HUDEP-2 (cell line): Measurements from ENCODE around the gene GYPC.
A peak's percentile ranks its signal among the peaks of the same experiment; 100 is the strongest.

Source experiments
- DNase-seq, 76 experiments: peaks; one replicate each; lab custom pipeline; 2025; ENCODE audit not compliant: unreplicated experiment in 76 of 76; lab: John Stamatoyannopoulos, UW

The GYPC gene

DNA sequence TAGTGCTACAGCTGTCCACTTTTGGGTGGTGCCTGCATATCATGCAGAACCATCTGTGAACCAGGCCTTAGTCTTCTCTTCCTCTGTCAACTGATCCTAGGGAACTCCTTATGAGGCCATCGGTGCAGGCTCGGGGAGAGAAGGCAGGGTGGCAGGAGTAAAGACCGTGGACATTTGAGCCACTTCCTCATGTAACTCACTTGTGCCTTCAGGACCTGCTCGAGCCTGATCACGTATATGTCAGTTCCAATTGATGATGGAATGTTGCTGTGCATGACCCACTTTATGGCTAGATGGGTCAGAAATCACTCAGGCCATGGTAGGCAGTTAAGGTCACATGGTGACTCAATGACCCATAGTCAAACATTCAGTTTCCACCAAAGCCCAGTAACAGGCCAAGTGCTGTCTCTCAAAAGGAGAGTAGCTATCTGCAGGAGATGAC lies 7.6 kb upstream of the GYPC start:
- peak in 16 of 76 experiments; percentile 5 to 57 (median 32) for DNase-seq

DNA sequence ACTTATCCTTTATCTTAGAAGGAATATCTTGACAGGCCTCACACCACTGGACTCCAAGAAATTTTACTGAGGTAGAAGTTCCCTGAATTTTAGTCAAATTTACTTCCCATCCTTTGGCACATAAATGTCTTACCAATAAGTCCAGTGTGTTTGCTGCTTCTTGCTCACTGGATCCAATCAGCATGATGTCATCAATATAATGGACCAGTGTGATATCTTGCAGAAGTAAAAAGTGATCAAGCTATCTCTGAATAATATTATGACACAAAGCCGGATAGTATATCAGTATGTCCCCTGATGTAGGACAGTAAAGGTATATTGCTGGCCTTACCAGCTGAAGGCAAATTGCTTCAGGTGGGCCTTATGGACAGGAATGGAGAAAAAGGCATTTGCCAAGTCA lies 6.9 kb upstream of the GYPC start:
- no peak for DNase-seq

GRCh38 chr2:126650994-126651393 lies 5.0 kb upstream of the GYPC start:
- DNase-seq: peak in 70 of 76 experiments; percentile 13 to 88 (median 64)

GRCh38 chr2:126652323-126652891 lies 3.6 kb upstream of the GYPC start:
- no peak for DNase-seq

DNA sequence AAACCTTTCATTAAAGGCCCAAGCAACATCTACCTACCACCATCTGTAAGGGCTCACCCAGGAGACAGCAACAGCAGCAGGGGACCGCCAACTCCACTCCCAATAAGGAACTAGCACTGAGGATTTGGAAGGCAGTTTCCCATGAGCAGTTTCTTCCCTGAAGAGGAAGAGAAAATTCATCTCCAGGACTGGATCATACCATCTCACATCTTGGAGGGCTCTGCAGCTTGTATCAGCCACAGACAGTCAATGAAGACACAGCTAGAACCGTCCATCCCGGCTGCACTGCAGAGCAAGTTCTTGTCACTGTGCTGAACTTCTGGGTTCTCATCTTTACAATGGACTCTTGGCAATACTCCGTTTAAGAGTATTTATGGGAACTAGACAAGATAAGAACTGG lies 2.8 kb upstream of the GYPC start:
- no peak for DNase-seq

DNA sequence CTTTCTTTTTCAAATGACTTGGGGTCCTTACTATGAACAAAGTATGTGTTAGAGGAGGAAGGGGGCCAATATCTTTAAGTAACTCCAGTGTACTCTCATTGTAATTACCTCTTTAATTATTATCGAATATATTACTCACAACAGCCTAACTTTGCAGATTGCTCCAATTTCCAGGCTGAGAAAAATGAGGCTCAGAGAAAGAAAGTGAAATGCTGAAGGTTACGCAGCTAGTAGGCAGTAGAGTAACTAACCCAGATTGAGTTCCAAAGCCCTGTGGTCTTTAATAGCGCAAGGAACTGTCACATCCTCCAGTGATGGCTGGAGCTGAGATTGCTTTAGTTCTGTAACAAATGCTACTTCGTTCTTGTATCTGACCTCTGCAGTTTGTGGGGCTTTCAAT lies 2.2 kb upstream of the GYPC start:
- no peak for DNase-seq

DNA sequence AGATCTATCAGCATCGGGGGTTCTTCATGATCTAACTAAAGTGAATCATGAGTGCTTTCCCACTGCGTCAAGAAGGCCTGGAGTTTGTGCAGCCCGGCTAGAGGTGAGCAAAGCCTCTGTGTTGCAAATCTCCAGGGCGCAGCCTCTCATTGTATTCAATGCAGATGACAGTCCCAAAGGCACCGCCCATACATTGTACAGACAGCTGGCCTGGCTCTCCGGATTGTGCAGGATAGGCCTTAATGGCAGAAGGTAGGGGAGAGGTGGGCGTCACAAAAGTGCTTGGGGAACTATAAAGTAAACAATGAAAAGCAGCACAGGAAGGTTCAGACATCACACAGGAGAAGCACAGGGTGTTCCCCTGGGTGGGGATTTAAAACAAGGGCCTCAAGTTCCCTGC lies 907 bp upstream of the GYPC start:
- DNase-seq: peak in 61 of 76 experiments; percentile 12 to 74 (median 39)

DNA sequence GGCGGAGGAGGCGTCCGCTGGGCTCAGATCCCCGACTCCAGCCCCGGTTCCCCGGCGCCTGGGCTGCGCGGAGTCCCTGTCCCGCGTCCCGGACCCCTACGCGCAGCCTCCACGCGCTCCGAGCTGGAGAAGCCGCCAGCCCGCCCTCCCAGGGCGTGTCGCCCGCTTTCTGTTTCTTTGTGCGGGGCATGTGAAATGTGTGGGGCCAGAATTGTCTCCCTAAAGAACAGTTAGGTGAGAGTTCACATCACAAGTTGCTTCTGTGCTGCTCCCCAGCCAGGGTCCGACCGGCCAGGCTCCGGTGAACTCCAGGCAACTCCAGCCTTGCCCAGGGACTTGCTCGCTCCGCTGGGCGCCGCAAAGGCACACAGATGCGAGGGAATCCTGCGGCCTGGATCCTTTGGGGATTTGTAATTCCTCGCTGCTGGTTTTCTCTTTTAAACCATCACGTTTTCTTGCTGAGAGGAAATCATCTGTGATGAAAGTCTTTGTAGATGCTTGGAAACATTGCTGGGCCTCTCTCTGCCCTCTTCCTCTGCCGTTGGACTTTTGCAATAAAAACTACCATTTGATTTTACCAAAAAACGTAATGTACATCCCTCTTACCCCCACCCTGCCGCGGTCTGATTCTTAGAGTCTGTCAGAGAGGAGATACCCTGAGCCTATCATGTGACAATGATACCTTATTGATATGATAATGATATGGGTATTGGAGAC lies 631 bp downstream of the GYPC start:
- peak in 25 of 76 experiments; percentile 11 to 72 (median 37) for DNase-seq

DNA sequence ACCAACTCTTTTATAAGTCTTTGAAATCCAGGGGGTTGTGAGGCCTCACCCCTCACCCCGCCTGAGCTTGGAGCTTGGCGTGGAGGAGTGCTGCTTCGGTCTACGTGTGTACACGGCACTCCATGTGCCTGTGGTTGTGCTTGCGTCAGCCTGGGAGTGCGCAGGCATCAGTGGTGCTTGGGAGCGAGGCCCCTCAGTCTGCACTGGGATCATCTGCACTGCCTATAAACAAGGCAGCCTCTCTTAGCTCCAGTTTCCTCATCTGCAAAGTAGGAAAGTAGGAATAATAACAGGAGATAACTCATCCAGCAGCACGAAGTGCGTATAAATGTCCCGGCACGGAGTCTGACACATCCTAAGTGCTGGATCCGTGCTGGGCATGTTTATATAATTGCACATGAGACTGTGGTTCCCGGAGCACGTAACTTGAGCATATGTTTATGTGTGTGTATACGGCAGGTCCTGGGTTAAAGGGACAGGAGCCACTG lies 1.2 kb downstream of the GYPC start:
- DNase-seq: peak in 70 of 76 experiments; percentile 26 to 81 (median 60)

GRCh38 chr2:126657636-126658318 lies 1.8 kb downstream of the GYPC start:
- peak in 70 of 76 experiments; percentile 17 to 81 (median 66) for DNase-seq

- DNase-seq: peak in 12 of 76 experiments; percentile 42 to 68 (median 60)
These were observed 2.5 kb downstream of the GYPC start for GRCh38 chr2:126658319-126658904.

DNA sequence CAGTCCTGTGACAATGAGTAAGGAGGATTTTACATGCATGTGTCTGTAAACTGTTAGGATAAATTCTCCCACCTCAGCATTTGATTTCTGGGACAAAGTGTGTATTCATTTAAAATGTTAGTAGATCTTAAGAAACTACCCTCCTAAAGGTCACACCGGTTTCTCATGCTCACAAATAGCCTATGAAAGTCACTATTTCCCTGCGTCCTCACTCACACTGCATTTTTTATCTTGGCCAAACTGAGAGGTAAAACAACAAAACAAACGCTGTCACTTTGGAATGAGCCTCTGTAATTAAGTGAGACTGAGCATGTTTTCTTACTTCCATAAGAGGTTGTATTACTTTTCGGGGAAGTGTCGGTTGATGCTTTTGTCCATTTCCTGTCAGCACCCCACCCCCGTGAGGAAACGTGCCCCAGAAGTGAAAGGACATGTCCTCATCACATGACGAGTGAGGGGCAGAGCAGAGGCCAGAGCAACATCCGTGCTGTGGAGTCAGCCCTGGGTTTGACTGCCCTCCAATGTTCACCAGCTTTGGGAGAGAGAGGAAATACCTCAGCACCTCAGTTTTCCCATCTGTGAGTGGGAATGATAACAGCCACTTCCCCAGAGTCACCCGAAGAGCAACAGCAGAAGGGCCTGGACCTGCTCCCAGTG lies 3.1 kb downstream of the GYPC start:
- peak in 73 of 76 experiments; percentile 18 to 88 (median 66) for DNase-seq

- DNase-seq: peak in 46 of 76 experiments; percentile 7 to 63 (median 38)
These were observed 3.9 kb downstream of the GYPC start for GRCh38 chr2:126659562-126660467.

- peak in 4 of 76 experiments; percentile 26 to 34 (median 28) for DNase-seq
These were observed 5.0 kb downstream of the GYPC start for GRCh38 chr2:126660971-126661370.

DNA sequence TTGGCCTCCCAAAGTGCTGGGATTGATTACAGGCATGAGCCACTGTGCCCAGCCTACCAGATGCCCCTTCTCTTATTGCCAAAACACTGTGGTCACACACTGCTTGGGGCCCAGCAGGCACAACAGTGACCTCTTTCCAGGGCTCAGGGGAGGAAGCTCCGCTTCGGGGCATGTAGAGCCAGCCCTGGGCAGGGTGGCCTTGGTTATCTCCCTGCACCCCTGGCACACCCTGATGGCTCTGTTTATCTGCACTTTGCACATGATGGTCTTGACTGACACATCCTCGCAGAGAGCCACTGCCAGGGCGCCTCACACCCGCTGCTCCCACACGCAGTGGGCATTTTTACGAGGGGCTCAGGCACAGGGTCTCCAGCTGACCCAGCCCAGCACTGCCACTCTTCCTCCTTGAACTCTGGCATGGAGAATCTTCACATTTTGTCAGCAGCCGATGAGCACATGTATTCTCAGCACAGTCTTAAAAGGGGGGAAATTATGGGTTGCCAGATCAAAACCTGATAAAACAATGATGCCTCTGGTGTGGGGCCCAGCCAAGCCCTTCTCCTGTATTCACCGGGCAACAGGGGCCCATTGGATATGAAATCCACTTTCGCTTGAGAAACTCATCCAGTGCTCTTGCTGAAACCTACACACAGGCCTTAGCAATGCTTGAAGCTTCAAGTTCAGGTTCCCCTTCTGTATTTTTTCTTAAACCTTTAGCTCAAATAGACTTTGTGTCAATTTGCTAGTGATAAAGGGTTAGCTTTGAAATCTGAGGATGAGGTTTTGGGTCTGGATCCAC lies 5.9 kb downstream of the GYPC start:
- peak in 75 of 76 experiments; percentile 60 to 97 (median 92) for DNase-seq

GRCh38 chr2:126662621-126663020 lies 6.7 kb downstream of the GYPC start:
- DNase-seq: no peak

- DNase-seq: no peak
These were observed 7.4 kb downstream of the GYPC start for GRCh38 chr2:126663184-126663963.

DNA sequence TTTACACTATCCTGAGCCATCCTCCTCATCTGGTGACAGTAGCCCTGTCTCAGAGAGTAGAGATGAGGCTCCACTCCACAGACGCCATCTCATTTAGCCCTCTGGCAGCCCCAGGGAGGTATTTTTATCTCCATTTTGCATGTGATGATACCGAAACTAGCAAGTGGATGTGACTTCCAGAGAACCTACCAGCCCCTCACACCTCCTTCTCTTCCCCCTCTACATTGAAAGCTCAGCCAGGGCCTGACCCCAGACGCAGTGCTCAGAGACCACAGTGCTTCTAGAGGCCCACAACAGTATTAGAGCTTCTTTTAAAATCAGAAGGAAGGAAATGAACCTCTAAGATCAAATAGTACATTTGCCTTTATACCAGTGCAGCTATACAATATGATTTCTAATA lies 8.3 kb downstream of the GYPC start:
- peak in 3 of 76 experiments; percentile 2 to 14 (median 6) for DNase-seq
